K562 (cell line): ENCODE data around the gene NRXN3. TPM values are rescaled to one million over a fixed set of nuclear protein-coding genes. Genes with fewer than 3 reads are reported as not detected.

Source experiments
- ATAC-seq: fragments of 200-7000 bp; cut with Tn5 transposase; 3 replicates; pipeline ENCODE4 v1.9.1; 2020; ENCODE audit warnings: moderate library complexity
- BruUV-seq: library from RNA; stranded (reverse); fragments of 400-500 nt; replicated peaks from 2 replicates; lab custom pipeline; 2021; lab: Mats Ljungman, UMichigan
- CTCF ChIA-PET: fragments of 300-600 bp; formaldehyde crosslinking; extraction: SDS; loops from one replicate; lab custom pipeline; 2021; ENCODE audit warnings: low intra/inter-chr PET ratio; lab: Yijun Ruan, JAX
- POLR2A ChIA-PET: fragments of 300-600, 350-650 bp; sonication (Branson Sonifier 250); formaldehyde crosslinking; extraction: SDS; loops from one replicate; lab custom pipeline; 2021; ENCODE audit warnings: antibody characterized with exemption, inconsistent platforms; lab: Yijun Ruan, JAX
- DNase-seq, 4 experiments: peaks; one replicate each; pipeline versions ENCODE4 v3.0.0 to v3.0.0-alpha.2; 2011 to 2018; ENCODE audit warnings: low spot score in 3 of 4, mixed read lengths in 3 of 4; ENCODE audit errors: extremely low read depth in 1 of 4
- FAIRE-seq: peaks from 2 replicates; lab custom pipeline; 2011; peaks lifted over from hg19 to GRCh38; lab: Jason Lieb, UNC
- H2AFZ ChIP-seq: 2 replicates; pipeline ENCODE4 v1.6.0; 2011; ENCODE audit warnings: low read depth, low read length, control low read depth, inconsistent platforms
- H3K27ac ChIP-seq: fragments of 200-600 bp; 3 replicates; pipeline ENCODE4 v1.8.0; 2011; ENCODE audit warnings: low read depth, mild to moderate bottlenecking, control low read depth, inconsistent platforms, low read length, moderate library complexity, mixed read lengths; ENCODE audit errors: extremely low read depth
- H3K27me3 ChIP-seq, 2 experiments: fragments of 300-600 bp in 1 of 2; 2 replicates in 1 of 2; 3 replicates in 1 of 2; pipeline versions ENCODE4 v1.6.0 to v1.8.0; 2011; ENCODE audit warnings: inconsistent platforms in 2 of 2, low read length in 2 of 2, mild to moderate bottlenecking in 1 of 2, mixed read lengths in 1 of 2, moderate library complexity in 1 of 2; ENCODE audit not compliant: control insufficient read depth in 2 of 2, insufficient read depth in 2 of 2
- H3K36me3 ChIP-seq: fragments of 300-600 bp; 3 replicates; pipeline ENCODE4 v1.8.0; 2011; ENCODE audit warnings: mild to moderate bottlenecking, low read length, inconsistent platforms; ENCODE audit not compliant: control insufficient read depth, insufficient read depth
- H3K4me1 ChIP-seq, 2 experiments: fragments of 200-600 bp in 1 of 2; replicated peaks in 1 of 2; 2 replicates in 1 of 2; 3 replicates in 1 of 2; pipeline versions ENCODE4 v1.5.1 to v1.8.0; 2011; ENCODE audit warnings: inconsistent platforms in 2 of 2, low read length in 2 of 2, mild to moderate bottlenecking in 1 of 2, mixed read lengths in 1 of 2, moderate library complexity in 1 of 2; ENCODE audit not compliant: control insufficient read depth in 2 of 2, insufficient read depth in 2 of 2
- H3K4me2 ChIP-seq: 2 replicates; pipeline ENCODE4 v1.6.1; 2011; ENCODE audit warnings: low read length, control low read depth, inconsistent platforms, mixed read lengths; ENCODE audit not compliant: insufficient read depth
- H3K4me3 ChIP-seq: fragments of 200-600 bp; sonication (generic), shearing (Covaris generic); 2 replicates; pipeline ENCODE4 v1.5.1; 2016; ENCODE audit warnings: control low read depth, inconsistent platforms
- H3K79me2 ChIP-seq: fragments of 200-600 bp; 3 replicates; pipeline ENCODE4 v1.8.0; 2011; ENCODE audit warnings: low read length, inconsistent platforms; ENCODE audit not compliant: control insufficient read depth, insufficient read depth
- H3K9ac ChIP-seq, 2 experiments: 2 replicates each; pipeline versions ENCODE4 v1.6.0 to v1.6.1; 2011; ENCODE audit warnings: low read depth in 2 of 2, low read length in 2 of 2, control low read depth in 1 of 2, inconsistent platforms in 1 of 2, mild to moderate bottlenecking in 1 of 2, mixed read lengths in 1 of 2; ENCODE audit not compliant: insufficient read depth in 1 of 2
- H3K9me1 ChIP-seq: one replicate; pipeline ENCODE4 v1.6.0; 2011; ENCODE audit warnings: inconsistent platforms, mild to moderate bottlenecking, low read length, moderate library complexity; ENCODE audit not compliant: control insufficient read depth, insufficient read depth
- H3K9me3 ChIP-seq: replicated peaks from 2 replicates; pipeline ENCODE4 v1.5.1; 2011; ENCODE audit warnings: low read depth, low read length, inconsistent platforms; ENCODE audit not compliant: control insufficient read depth, insufficient read depth
- H4K20me1 ChIP-seq: replicated peaks from 2 replicates; pipeline ENCODE4 v1.6.1; 2011; ENCODE audit warnings: low read length, inconsistent platforms, mixed read lengths; ENCODE audit not compliant: control insufficient read depth, insufficient read depth
- CHD2 ChIP-seq: IDR thresholded peaks from 2 replicates; pipeline ENCODE4 v1.6.1; 2011; ENCODE audit warnings: low read depth, low read length
- GABPB1 ChIP-seq: sonication (generic); formaldehyde crosslinking; IDR thresholded peaks from 2 replicates; pipeline ENCODE4 v1.8.0; 2022; ENCODE audit warnings: mild to moderate bottlenecking, missing genetic modification reagents
- HNRNPUL1 ChIP-seq: fragments of 200-400 bp; formaldehyde crosslinking; IDR thresholded peaks from 2 replicates; pipeline ENCODE4 v1.6.1; 2017; ENCODE audit warnings: low read length
- LCOR ChIP-seq: sonication (generic); formaldehyde crosslinking; IDR thresholded peaks from 2 replicates; pipeline ENCODE4 v1.8.0; 2022; ENCODE audit warnings: mild to moderate bottlenecking, missing genetic modification reagents
- NFE2L1 ChIP-seq: fragments of 450-650 bp; IDR thresholded peaks from 2 replicates; pipeline ENCODE4 v1.6.1; 2016; ENCODE audit warnings: missing genetic modification characterization, low read depth, mild to moderate bottlenecking, missing compliant biosample characterization, moderate library complexity, borderline replicate concordance
- PHTF2 ChIP-seq: fragments of 250-450 bp; sonication (Bioruptor Pico); IDR thresholded peaks from 2 replicates; pipeline ENCODE4 v1.5.0; 2021; ENCODE audit warnings: mild to moderate bottlenecking
- PTBP1 ChIP-seq: fragments of 200-400 bp; formaldehyde crosslinking; IDR thresholded peaks from 2 replicates; pipeline ENCODE4 v1.6.1; 2017; ENCODE audit warnings: low read depth, low read length
- YY1 ChIP-seq, 3 experiments: IDR thresholded peaks; 2 replicates each; pipeline ENCODE4 v1.6.1; 2011; ENCODE audit warnings: low read length in 2 of 3, mild to moderate bottlenecking in 2 of 3, moderate library complexity in 2 of 3, borderline replicate concordance in 1 of 3, control low read depth in 1 of 3, low read depth in 1 of 3; ENCODE audit not compliant: insufficient read depth in 3 of 3, insufficient replicate concordance in 2 of 3, control insufficient read depth in 1 of 3, insufficient read length in 1 of 3; ENCODE audit errors: extremely low read depth in 1 of 3
- ZNF143 ChIP-seq: sonication (generic); formaldehyde crosslinking; IDR thresholded peaks from 2 replicates; pipeline ENCODE4 v1.9.0; 2022; ENCODE audit warnings: mild to moderate bottlenecking, missing genetic modification reagents
- ZNF589 ChIP-seq: fragments of 200-800 bp; sonication (Bioruptor generic); IDR thresholded peaks from 2 replicates; pipeline ENCODE4 v1.6.1; 2016; ENCODE audit warnings: low read depth, missing genetic modification characterization, missing compliant biosample characterization
- WGBS: fragments of 100-300 bp; shearing (Covaris generic); methylation state at CpG from one replicate; pipeline ENCODE4 v1.1.6; 2016; ENCODE audit warnings: low coverage, mixed read lengths; ENCODE audit not compliant: insufficient coverage; ENCODE audit errors: missing lambda C conversion rate; 5-methylcytosine and 5-hydroxymethylcytosine counted together
- in situ Hi-C: fragments of 300-500 bp; cut with MboI; formaldehyde crosslinking; loops from 4 replicates; pipeline ENCODE4 v1.15.0; 2018; ENCODE audit warnings: inconsistent platforms, mixed read lengths
- intact Hi-C: fragments of 100-400 bp; cut with micrococcal nuclease; formaldehyde crosslinking; loops from 2 replicates; pipeline ENCODE4 v1.14.2; 2022
- polyA plus RNA-seq, 8 experiments: library from polyadenylated mRNA; depleted of rRNA in 4 of 8; stranded (reverse) in 5 of 8; unstranded in 3 of 8; fragments of >200 nt; fragmentation: Nextera tagmentation in 2 of 8; fragmentation: Illumina TruSeq in 1 of 8; extraction: Ambion mirVana in 2 of 8; extraction: Trizol in 1 of 8; gene quantifications; 2 replicates each; pipeline versions ENCODE4 v1.2.1 to v1.2.3, GENCODE V29; 2011 to 2014; ENCODE audit warnings: inconsistent platforms in 1 of 8, missing spikeins in 1 of 8
- total RNA-seq, 7 experiments: library from RNA; depleted of rRNA in 6 of 7; stranded (reverse); fragments of >200 nt in 6 of 7; fragmentation: Illumina TruSeq in 2 of 7; extraction: Trizol in 2 of 7; gene quantifications; 2 replicates each; pipeline versions ENCODE4 v1.2.1 to v1.2.3, GENCODE V29; 2011 to 2021; ENCODE audit warnings: low replicate concordance in 1 of 7
- TF ChIP-seq, protein P1 (sequence below): fragments of 250-450 bp; sonication (Bioruptor Pico); IDR thresholded peaks from 2 replicates; pipeline ENCODE4 v1.6.1; 2021; ENCODE audit warnings: mild to moderate bottlenecking

NRXN3 gene
- total and polyA plus RNA-seq, 9 of the 15 experiments (the other 6 are each of a cell fraction or from before 2014, with no cell fraction given): 0.09 TPM; not detected in 8

- ChIA-PET POLR2A (no interaction called here), CTCF (no interaction called here)
- no TSS peak for BruUV-seq
- Histone ChIP-seq H3K27me3 (peaks cover 0 to 4% of the 10 kb centered on the region in 2 experiments; a peak in 1 of 5 replicates), H3K9me3 (no peaks in the 10 kb centered on the region), H3K36me3 (no peaks in the 10 kb centered on the region), H3K4me1 (no peaks in the 10 kb centered on the region), H3K9me1 (no peaks in the 10 kb centered on the region), H3K79me2 (no peaks in the 10 kb centered on the region), H3K4me2 (no peak overlapping the region), H3K9ac (no peak overlapping the region), H2AFZ (no peak overlapping the region), H3K27ac (no peak overlapping the region), H3K4me3 (no peak overlapping the region), H4K20me1 (no peaks in the 10 kb centered on the region)
- in situ Hi-C loops (no loop called here), intact Hi-C loops (no loop called here)
- no peak for DNase-seq
- 10% methylated on average over 5 of the region's 5 CpGs for WGBS
- no peak for ATAC-seq
- FAIRE-seq: no peak
- TF ChIP-seq CHD2: no peak
- TF ChIP-seq GABPB1 (CRISPR knock-in tag): no peak
- no peak for TF ChIP-seq PTBP1
- TF ChIP-seq YY1 (IDR thresholded peaks at IDR 0.05; ENCODE audit: borderline replicate concordance in 1 of 3, control insufficient read depth in 1 of 3, extremely low read depth in 1 of 3, insufficient read depth in 3 of 3, insufficient read length in 1 of 3, insufficient replicate concordance in 2 of 3, low read depth in 1 of 3, low read length in 2 of 3): no peak
- TF ChIP-seq ZNF143 (CRISPR knock-in tag): no peak
- TF ChIP-seq ZNF589: no peak
- TF ChIP-seq, protein P1, sequence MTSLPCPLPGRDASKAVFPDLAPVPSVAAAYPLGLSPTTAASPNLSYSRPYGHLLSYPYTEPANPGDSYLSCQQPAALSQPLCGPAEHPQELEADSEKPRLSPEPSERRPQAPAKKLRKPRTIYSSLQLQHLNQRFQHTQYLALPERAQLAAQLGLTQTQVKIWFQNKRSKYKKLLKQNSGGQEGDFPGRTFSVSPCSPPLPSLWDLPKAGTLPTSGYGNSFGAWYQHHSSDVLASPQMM (CRISPR knock-in tag): no peak
- no peak for TF ChIP-seq PHTF2 (CRISPR knock-in tag)
- no peak for TF ChIP-seq NFE2L1 (tag)
- no peak for TF ChIP-seq HNRNPUL1
- TF ChIP-seq LCOR: no peak
Observed at GRCh38 chr14:78346747-78347146, 176.6 kb downstream of the NRXN3 start.
